Measurements from ENCODE around the gene UQCRC1. TPM values are rescaled to one million over a fixed set of nuclear protein-coding genes. Genes with fewer than 3 reads are reported as not detected.

Gene UQCRC1
- total RNA-seq, 1 donor from 2014 or later = 96.9 TPM

DNA sequence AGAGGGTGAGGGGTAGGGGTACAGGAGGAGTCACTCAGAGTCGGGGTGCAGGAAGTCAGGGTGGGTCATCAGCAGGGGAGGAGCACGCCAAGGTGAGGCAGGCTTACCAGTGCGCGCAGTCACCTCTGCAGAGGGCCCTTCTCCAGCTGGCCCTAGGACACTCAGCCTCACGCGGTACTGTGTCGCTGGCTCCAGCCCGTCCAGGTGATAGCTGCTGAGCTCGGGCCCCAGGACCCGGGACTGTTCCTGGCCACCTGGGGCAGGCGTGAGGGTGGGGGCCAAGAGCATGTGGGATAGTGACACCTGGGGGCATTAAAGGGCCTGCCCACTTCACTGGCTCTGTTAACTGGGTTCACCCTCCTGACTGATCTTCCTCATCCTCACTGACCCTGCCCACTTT lies 21.8 kb downstream of the UQCRC1 start:
- ATAC-seq (no peak), DNase-seq (ENCODE audit: low spot score) (no peak)
- intact Hi-C loops (cut with DNase I) = no loop called here

DNA sequence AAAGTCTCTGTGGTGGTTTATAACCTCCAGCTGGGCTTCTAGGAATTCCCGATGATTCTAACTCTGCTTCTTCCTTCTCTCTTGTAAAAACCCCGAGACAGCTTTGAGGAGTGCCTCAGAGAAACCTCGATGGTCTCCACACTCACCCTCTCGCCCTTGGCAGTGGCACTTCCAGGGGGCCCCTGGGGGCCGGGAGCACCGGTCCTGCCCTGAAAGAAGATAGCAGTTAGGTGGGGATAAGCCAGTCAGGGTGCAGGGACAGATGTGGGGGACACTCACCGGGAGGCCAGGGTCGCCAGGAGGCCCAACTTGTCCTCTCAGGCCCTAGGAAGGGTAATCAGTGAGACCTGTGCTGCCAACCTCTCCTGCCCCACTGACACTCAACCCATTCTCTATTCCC lies 24.0 kb downstream of the UQCRC1 start:
- no peak for DNase-seq (ENCODE audit: low spot score)
- no peak for ATAC-seq
- intact Hi-C loops (cut with DNase I) = no loop called here

DNA sequence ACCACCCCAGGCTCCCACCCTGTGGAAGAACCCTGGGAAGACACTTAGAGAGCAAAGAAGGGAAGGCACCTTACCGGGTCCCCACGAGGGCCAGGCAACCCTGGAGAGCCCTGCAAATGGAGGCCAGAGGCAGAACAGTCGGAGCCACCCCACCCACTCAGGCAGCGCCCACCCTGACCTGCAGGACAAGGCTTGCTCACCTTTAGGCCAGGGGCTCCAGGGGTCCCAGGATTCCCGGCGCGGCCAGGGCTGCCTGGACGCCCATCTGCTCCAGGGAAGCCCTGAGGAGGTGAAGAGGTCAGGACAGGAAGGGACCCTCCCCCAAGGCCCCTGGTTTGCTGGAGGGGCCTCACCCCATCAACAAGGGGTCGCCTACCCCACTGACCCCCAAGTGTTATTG lies 24.6 kb downstream of the UQCRC1 start:
- DNase-seq (ENCODE audit: low spot score) (no peak), ATAC-seq (no peak)
- intact Hi-C loops (cut with DNase I) = no loop called here

DNA sequence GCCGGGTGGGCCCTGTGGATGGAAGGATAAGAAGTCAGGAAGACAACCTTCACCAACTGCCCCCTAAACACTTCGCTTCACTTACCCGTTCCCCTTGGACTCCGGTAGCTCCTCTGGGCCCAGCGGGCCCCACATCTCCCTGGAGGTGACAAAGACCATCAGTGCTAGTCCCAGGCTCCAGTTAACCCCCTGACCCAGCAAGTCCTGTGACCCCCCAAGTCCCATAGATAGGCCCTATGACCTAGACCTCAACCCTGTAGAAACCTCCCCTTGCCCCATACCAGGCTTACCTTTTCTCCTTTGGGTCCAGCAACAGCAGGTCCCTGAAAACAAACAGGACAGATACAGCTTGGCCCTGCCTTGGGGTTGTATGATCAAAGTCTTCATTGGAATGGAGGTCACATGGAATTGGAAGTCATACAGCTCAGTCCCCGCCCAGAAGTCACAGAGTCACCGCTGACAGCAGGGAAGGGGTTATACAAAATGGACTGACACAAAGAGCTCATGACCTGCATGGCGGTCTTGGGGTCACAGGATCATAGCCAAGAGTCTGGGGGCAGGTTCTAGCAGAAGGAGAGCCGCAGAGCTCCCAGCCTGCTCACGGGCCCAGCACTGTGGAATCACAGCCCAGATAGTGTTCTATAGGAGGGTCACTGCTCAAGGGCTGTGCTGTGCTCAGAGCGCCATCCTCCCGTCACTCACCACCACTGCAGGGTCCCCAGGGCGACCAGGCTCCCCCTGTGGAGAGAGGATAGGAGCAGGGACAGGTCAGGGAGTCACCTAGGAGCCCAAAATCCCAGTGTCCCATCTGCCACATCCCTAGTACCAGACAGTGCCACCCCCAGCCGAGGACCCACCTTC lies 27.6 kb downstream of the UQCRC1 start:
- ATAC-seq (no peak), DNase-seq (ENCODE audit: low spot score) (no peak)
- intact Hi-C loops (cut with DNase I) = no loop called here

DNA sequence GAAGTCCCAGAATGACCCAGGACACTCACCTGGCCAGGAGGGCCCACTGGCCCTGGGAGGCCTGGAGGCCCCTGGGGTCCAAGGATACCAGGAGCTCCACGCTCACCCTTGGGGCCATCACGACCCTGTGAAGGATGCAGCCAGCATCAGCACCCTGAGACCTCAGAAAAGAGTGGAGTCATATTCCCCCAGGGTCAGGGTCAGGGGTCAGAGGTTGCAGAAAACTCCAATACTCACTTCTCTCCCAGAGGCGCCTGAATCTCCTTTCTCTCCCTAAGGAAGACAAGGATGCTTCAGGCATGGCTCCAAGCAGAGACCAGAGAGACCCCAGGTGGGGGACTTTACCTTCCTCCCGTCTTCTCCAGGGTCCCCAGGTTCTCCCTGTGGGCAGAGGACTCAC lies 32.8 kb downstream of the UQCRC1 start:
- ATAC-seq = no peak
- DNase-seq (ENCODE audit: low spot score) = no peak
- intact Hi-C loops (cut with DNase I) = no loop called here

DNA sequence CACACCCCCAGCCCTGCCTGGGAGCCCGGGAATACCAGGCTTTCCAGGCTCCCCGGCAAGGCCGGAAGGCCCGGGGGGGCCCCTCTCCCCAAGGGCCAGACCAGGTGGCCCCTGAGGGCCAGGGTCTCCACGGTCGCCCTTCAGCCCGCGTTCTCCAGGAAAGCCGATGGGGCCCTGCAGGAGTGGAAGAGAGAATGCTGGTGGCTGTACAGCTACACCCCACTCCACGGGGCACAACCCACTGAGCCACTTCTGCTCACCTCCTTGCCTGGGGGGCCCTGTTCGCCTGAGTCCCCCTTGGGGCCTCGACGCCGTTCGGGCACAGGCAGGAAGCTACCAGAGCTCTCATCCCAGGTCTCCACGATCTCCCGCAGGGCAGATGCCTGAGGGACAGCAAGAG lies 34.1 kb downstream of the UQCRC1 start:
- DNase-seq (ENCODE audit: low spot score) (no peak), ATAC-seq (no peak)
- intact Hi-C loops (cut with DNase I) = no loop called here

GRCh38 chr3:48573973-48574585 lies 35.4 kb downstream of the UQCRC1 start:
- DNase-seq (ENCODE audit: low spot score) = no peak
- no peak for ATAC-seq
- intact Hi-C loops (cut with DNase I) = no loop called here

DNA sequence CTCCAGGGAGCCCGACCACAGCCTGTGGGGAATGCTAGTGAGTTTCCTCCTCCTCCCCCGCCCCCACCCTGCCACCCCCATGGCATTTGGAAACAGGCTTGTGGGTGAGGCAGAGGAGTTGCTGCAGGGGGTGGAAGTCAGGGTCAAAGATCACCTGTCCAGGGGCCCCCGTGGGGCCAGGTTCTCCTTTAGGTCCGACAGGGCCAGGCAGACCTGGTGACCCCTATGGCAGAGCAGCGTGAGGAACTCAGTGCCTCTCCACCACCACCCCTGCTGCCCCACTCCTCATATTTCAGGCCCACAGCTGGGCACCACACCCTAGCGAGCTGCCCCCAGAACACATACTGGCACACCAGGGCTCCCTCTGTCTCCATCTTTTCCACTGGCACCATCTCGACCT lies 36.9 kb downstream of the UQCRC1 start:
- no peak for DNase-seq (ENCODE audit: low spot score)
- intact Hi-C loops (cut with DNase I) = no loop called here
- no peak for ATAC-seq

GRCh38 chr3:48571938-48572337 lies 37.5 kb downstream of the UQCRC1 start:
- DNase-seq (ENCODE audit: low spot score) (no peak), ATAC-seq (no peak)
- intact Hi-C loops (cut with DNase I) = no loop called here

DNA sequence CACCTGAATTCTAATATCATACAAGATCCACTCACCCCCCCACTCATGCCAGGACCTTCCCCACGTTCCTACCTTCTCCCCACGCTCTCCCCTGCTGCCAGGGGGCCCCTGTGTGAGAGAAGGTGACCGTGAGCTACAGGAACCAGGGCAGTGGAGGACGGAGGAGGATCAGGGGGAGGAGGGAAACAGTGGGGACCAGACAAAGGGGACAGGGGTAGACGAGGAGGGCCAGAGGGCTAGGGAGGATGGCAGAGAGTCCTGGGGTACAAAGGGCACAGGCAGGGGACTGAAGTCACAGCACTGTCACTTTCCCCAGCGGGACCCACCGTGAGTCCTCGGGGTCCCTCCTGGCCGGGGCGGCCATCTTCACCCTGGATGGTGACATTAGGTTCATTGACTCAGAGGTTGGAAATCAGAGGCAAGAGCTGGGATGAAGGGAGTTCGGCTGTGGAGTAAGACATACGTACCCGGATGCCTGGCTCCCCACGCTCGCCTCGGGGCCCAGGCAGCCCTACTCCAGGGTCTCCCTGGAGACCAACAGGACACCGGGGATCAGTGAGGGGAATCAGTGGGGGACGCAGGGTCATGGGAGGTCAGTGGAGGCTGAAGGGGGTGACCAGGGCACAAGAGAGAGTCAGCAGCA lies 39.5 kb downstream of the UQCRC1 start:
- no peak for ATAC-seq
- DNase-seq (ENCODE audit: low spot score) = no peak
- intact Hi-C loops (cut with DNase I) = no loop called here

GRCh38 chr3:48569400-48569799 lies 40.0 kb downstream of the UQCRC1 start:
- intact Hi-C loops (cut with DNase I) = no loop called here
- no peak for ATAC-seq
- DNase-seq (ENCODE audit: low spot score) = no peak

DNA sequence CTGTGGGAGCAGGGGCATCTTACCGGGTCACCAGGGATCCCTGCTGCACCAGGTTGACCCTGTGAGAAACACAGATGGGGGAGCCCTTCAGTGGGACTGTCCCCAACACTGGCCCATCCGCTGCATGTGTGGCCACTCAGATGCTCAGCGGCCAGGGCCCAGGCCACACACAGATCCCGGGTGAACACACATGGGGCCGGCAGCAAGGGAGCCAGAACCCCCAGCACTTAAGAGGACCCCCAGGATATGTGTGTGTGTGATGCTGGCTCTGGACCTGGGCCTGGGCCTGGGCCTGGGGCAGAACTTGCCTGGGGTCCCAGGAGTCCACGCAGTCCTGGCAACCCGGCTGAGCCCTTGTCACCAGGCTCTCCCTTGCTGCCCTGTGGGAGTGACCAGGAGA lies 41.0 kb downstream of the UQCRC1 start:
- DNase-seq (ENCODE audit: low spot score) (no peak), ATAC-seq (no peak)
- intact Hi-C loops (cut with DNase I) = no loop called here

GRCh38 chr3:48567500-48567899 lies 41.9 kb downstream of the UQCRC1 start:
- intact Hi-C loops (cut with DNase I) = no loop called here
- ATAC-seq (no peak), DNase-seq (ENCODE audit: low spot score) (no peak)

DNA sequence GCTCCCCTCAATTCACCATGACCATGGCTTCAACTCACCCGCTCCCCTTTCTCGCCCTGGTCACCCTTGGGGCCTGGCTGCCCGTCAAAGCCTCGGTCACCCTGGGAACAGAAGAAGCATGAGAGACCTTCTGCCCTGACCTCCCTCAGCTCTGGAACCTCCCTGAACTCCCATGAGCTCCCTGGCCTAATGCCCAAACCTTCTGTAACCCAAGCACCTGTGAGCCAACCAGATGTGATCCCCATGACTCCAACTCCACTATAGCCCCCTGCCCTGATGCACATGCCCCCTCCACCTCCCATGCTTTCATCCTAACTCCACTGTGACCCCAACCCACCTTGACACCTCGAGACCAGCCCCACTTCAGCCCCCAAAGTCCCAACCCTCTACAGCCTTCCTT lies 42.4 kb downstream of the UQCRC1 start:
- ATAC-seq (no peak), DNase-seq (ENCODE audit: low spot score) (no peak)
- intact Hi-C loops (cut with DNase I) = no loop called here

DNA sequence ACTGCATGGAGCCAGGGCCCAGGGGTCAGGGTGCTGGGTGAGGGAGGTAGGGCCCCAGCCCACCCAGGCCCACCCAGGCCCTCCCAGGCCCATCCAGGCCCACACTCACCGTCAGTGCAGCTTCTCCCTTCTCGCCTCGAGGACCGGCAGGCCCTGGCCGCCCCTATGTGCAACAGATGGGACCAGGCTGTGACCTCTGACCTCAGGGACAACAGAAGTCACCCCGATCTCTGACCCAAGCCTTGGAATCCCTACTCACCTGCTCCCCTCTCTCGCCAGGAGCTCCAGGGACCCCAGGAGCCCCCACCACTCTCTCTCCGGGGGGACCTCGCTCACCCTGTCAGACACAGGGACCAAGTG lies 43.1 kb downstream of the UQCRC1 start:
- intact Hi-C loops (cut with DNase I) = no loop called here
- DNase-seq (ENCODE audit: low spot score) (no peak), ATAC-seq (no peak)

- ATAC-seq (no peak), DNase-seq (ENCODE audit: low spot score) (no peak)
- intact Hi-C loops (cut with DNase I) = no loop called here
These were observed 43.6 kb downstream of the UQCRC1 start for GRCh38 chr3:48565591-48566400.

GRCh38 chr3:48565186-48565585 lies 44.3 kb downstream of the UQCRC1 start:
- intact Hi-C loops (cut with DNase I) = no loop called here
- DNase-seq (ENCODE audit: low spot score) (no peak), ATAC-seq (no peak)

GRCh38 chr3:48564667-48565066 lies 44.8 kb downstream of the UQCRC1 start:
- DNase-seq (ENCODE audit: low spot score) (no peak), ATAC-seq (no peak)
- intact Hi-C loops (cut with DNase I) = no loop called here

DNA sequence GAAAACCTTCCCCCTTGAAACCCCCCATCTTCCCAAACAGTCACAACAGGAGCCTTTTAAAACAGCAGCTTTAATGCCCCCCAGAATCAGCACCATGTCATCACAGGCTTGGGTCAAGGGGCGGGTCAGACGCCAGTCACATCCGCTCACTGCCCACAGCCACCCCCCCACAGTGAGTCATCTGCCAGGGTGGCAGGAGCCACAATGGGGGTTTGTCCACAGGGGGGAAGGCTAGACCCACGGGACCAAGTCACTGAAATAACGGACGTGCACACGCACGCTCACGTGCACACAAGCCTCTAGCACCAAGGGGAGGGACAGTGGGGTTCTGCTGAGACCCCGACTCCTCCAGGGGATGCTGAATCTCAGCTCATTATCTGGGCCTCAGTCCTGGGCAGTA lies 45.4 kb downstream of the UQCRC1 start:
- ATAC-seq = no peak
- peak; percentile 79 for DNase-seq (ENCODE audit: low spot score)

More for the DNA sequence above, 45.4 kb downstream of the UQCRC1 start:
- intact Hi-C loops (cut with DNase I) = no loop called here

Data from sciatic nerve (tissue), 2 donors.